ENCODE data around the gene LRPPRC.

DNA sequence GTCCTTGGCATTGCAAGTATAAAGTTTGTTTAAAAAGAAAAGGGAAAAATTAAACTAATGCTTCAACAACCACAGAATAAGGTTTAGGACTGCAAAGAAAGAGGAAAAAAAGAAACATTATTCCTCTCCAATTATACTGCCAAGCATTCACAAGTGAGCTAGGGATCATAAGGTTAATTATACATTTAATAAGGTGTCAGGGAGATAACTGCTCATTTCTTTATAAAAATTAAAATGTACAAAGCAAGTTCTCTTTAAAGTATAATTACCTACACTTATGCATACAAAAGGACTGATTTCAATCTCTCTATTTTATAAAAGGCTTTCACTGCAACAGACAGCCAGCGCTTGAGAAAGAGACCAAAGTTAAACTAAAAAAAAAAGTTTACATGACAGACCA is 98.9 kb downstream of the LRPPRC start:
- TF ChIP-seq YY1 (IDR thresholded peaks at IDR 0.05; ENCODE audit: low read depth): no peak
- no peak for TF ChIP-seq EZH2phosphoT487 (IDR thresholded peaks at IDR 0.05; ENCODE audit: borderline replicate concordance, low read depth)
- TF ChIP-seq SMC3 (IDR thresholded peaks at IDR 0.05; ENCODE audit: low read depth, low read length): no peak

Data from SK-N-SH (cell line).